Stomach (tissue), 9 donors: ENCODE data around the gene RABGAP1L. TPM values are rescaled to one million over a fixed set of nuclear protein-coding genes. Genes with fewer than 3 reads are reported as not detected.
"Not testable (repeated sequence)": the region's sequence is repeated elsewhere in the genome, so short reads cannot be mapped to it uniquely, and the experiment has no call there.

Experiments
- DNase-seq, 2 donors: peaks; one replicate each; pipeline versions ENCODE4 v3.0.0 to v3.0.0-alpha.2; 2013 to 2019
- H3K27ac ChIP-seq, 5 donors: fragments of 200-600 bp in 4 of 5; sonication (generic) in 4 of 5; one replicate each; pipeline ENCODE4 v1.5.1; 2013 to 2019; ENCODE audit warnings: mild to moderate bottlenecking in 1 of 5, moderate library complexity in 1 of 5
- H3K27me3 ChIP-seq, 3 donors: fragments of 200-600 bp; sonication (generic); one replicate each; pipeline ENCODE4 v1.5.1; 2017 to 2019; ENCODE audit warnings: mixed run types in 1 of 3
- H3K36me3 ChIP-seq, 4 donors: fragments of 200-600 bp; sonication (generic); 1 replicate in 3 of 4; 2 replicates in 1 of 4; pipeline ENCODE4 v1.5.1; 2016 to 2019
- H3K4me1 ChIP-seq, 4 donors: fragments of 200-600 bp; sonication (generic); one replicate each; pipeline ENCODE4 v1.5.1; 2016 to 2019
- H3K4me3 ChIP-seq, 4 donors: fragments of 200-600 bp; sonication (generic) in 3 of 4; one replicate each; pipeline ENCODE4 v1.5.1; 2016 to 2019; ENCODE audit warnings: mild to moderate bottlenecking in 1 of 4
- H3K9me3 ChIP-seq, 4 donors: fragments of 200-600 bp; sonication (generic); one replicate each; pipeline ENCODE4 v1.5.1; 2016 to 2019
- CTCF ChIP-seq, 7 experiments: fragments of 450-650 bp in 4 of 7; fragments of 200-600 bp in 3 of 7; sonication (generic) in 3 of 7; IDR thresholded peaks; one replicate each; pipeline ENCODE4 v1.5.1; 2016 to 2019; ENCODE audit warnings: antibody characterized with exemption in 7 of 7, control low read depth in 2 of 7, mild to moderate bottlenecking in 1 of 7
- EP300 ChIP-seq: sonication (generic); formaldehyde crosslinking; IDR thresholded peaks from one replicate; pipeline ENCODE4 v1.6.1; 2017; ENCODE audit warnings: antibody characterized with exemption
- POLR2A ChIP-seq, 4 donors: fragments of 450-650 bp; IDR thresholded peaks; one replicate each; pipeline ENCODE4 v1.6.1; 2016; ENCODE audit warnings: antibody characterized with exemption in 4 of 4, control low read depth in 2 of 4, mild to moderate bottlenecking in 1 of 4, moderate library complexity in 1 of 4
- POLR2AphosphoS5 ChIP-seq, 3 donors: sonication (generic); formaldehyde crosslinking; IDR thresholded peaks; one replicate each; pipeline ENCODE4 v1.6.1; 2016; ENCODE audit warnings: antibody characterized with exemption in 3 of 3
- WGBS, 5 donors: extraction: QIAGEN DNeasy Blood & Tissue Kit in 3 of 5; methylation state at CpG; one replicate each; pipeline versions ENCODE4 v1.1.5 to v1.1.7; 2013 to 2018; 5-methylcytosine and 5-hydroxymethylcytosine counted together
- intact Hi-C: fragments of 100-400 bp; cut with DNase I; formaldehyde crosslinking; loops from one replicate; pipeline ENCODE4 v1.15.1; 2023; ENCODE audit warnings: low total_unique reads
- polyA plus RNA-seq, 3 donors: library from polyadenylated mRNA; stranded (reverse); fragments of 200-250 nt; gene quantifications; one replicate each; pipeline ENCODE4 v1.2.3, GENCODE V29; 2013
- total RNA-seq, 5 donors: library from RNA; depleted of rRNA; stranded (reverse); fragments of >200 nt; gene quantifications; one replicate each; pipeline versions ENCODE4 v1.1.0 to v1.2.3, GENCODE V29; 2014 to 2016
- donor health status: healthy with polysubstance abuse.
- donor health status: Bipolar disorder and iron deficiency.
- donor health status: healthy.

RABGAP1L gene
- total and polyA plus RNA-seq, 8 donors, result 14.2 to 238 (median 57.9) TPM

DNA sequence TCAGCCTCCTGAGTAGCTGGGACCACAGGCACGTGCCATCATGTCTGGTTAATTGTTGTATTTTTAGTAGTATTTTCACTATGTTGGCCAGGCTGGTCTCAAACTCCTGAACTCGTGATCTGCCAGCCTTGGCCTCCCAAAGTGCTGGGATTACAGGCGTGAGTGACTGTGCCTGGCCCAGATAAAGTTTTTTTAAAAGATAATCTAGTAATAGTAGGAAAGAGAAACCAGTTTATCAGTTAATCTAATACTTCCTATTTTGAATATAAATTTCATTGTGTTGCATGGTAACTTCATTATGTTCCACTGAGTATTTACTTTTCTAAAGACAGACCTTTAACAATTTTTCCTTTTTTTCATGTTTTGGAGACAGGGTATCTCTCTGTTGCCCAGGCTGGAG lies 10.0 kb downstream of the RABGAP1L start:
- no peaks in the 10 kb centered on the region for H3K9me3 ChIP-seq
- 47 to 79% (median 69%) methylated on average over 3 of the region's 3 CpGs for WGBS, 5 donors
- intact Hi-C loops, result no loop called here
- no peaks in the 10 kb centered on the region for H3K27me3 ChIP-seq
- no peak for DNase-seq
- no peak overlapping the region for H3K27ac ChIP-seq
- TF ChIP-seq POLR2A (IDR thresholded peaks at IDR 0.05) (no peak), EP300 (no peak), POLR2AphosphoS5 (IDR thresholded peaks at IDR 0.05) (no peak), CTCF (IDR thresholded peaks at IDR 0.05) (no peak)
- no peak overlapping the region for H3K4me3 ChIP-seq
- H3K4me1 ChIP-seq, result peaks cover 0 to 35% (median 17%) of the 10 kb centered on the region in 4 donors
- H3K36me3 ChIP-seq, result no peaks in the 10 kb centered on the region

GRCh38 chr1:174171073-174171472 lies 11.8 kb downstream of the RABGAP1L start:
- intact Hi-C loops, result no loop called here
- no peak overlapping the region for H3K4me3 ChIP-seq
- no peaks in the 10 kb centered on the region for H3K9me3 ChIP-seq
- H3K27ac ChIP-seq, result no peak overlapping the region
- H3K36me3 ChIP-seq, result no peaks in the 10 kb centered on the region
- H3K4me1 ChIP-seq, result peaks cover 0 to 21% (median 9%) of the 10 kb centered on the region in 4 donors
- no peaks in the 10 kb centered on the region for H3K27me3 ChIP-seq
- no peak for DNase-seq
- no peak for TF ChIP-seq POLR2A (IDR thresholded peaks at IDR 0.05)
- TF ChIP-seq EP300, result no peak
- TF ChIP-seq CTCF (IDR thresholded peaks at IDR 0.05), result no peak
- TF ChIP-seq POLR2AphosphoS5 (IDR thresholded peaks at IDR 0.05), result no peak
- WGBS, 5 donors, result 87 to 100% (median 98%) methylated on average over 1 of the region's 1 CpG

DNA sequence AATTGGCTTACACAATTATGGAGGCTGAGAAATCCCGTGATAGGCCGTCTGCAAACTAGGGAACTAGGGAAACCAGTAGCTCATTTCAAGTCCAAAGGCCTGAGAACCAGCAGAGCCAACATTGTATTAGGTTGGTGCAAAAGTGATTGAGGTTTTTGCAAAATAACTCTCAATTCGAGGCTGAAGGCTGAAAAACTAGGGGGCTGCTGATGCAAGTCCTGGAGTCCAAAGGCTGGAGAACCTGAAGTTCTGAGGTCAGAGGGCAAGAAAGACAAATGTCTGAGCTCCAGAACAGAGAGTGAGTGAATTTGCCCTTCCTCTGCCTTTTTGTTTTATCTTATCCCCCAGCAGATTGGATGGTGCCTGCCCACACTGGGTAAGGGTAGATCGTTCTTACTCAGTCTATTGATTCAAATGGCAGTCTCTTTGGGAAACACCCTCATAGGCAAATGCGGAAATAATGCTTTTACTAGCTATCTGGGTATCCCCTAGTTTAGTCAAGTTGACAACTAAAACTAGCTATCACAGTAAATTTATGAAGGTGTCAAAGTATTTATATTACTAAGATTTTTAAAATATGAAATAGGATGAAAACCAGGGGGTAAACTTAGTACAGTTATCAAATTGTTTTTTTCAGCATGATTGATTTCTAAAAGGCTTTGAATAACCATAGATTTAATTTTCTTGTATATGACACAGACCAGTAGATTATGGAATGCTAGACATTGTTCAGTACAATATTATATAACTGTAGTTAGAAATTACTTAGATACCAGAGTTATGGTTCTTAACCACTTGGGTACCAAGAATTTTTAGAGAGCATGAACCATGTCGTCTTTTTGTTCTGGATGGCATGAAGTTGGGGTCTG lies 15.4 kb downstream of the RABGAP1L start:
- DNase-seq, result no peak
- Histone ChIP-seq H3K36me3 (no peaks in the 10 kb centered on the region), H3K27me3 (no peaks in the 10 kb centered on the region), H3K9me3 (no peaks in the 10 kb centered on the region), H3K27ac (no peak overlapping the region), H3K4me3 (no peak overlapping the region), H3K4me1 (peaks cover 0 to 4% (median 2%) of the 10 kb centered on the region in 4 donors)
- TF ChIP-seq CTCF (IDR thresholded peaks at IDR 0.05), result no peak
- TF ChIP-seq POLR2A (IDR thresholded peaks at IDR 0.05), result no peak
- no peak for TF ChIP-seq EP300
- TF ChIP-seq POLR2AphosphoS5 (IDR thresholded peaks at IDR 0.05), result no peak
- WGBS, 5 donors, result 76 to 85% (median 77%) methylated on average over 6 of the region's 6 CpGs
- intact Hi-C loops, result no loop called here

DNA sequence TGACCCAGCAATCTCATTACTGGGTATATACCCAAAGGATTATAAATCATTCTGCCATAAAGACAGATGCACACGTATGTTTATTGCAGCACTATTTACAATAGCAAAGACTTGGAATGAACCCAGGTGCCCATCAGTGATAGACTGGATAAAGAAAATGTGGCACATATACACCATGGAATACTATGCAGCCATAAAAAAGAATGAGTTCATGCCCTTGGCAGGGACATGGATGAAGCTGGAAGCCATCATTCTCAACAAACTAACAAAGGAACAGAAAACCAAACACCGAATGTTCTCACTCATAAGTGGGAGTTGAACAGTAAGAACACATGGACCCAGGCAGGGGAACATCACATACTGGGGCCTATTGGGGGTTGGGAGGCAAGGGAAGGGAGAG lies 19.1 kb downstream of the RABGAP1L start:
- 88 to 95% (median 92%) methylated on average over 2 of the region's 2 CpGs for WGBS, 5 donors
- H3K4me1 ChIP-seq, intact Hi-C loops, H3K36me3 ChIP-seq, DNase-seq, H3K27ac ChIP-seq, H3K4me3 ChIP-seq, H3K27me3 ChIP-seq, H3K9me3 ChIP-seq: not testable (repeated sequence)
